ENCODE data around the gene BTBD8.
A peak's percentile ranks its signal among the peaks of the same experiment; 100 is the strongest.

BTBD8 gene

GRCh38 chr1:92085727-92086126 is 5.6 kb downstream of the BTBD8 start:
- no peak overlapping the region for H3K4me3 ChIP-seq (ENCODE audit: low read length)
- no peak for DNase-seq (ENCODE audit: low read depth, low spot score)

DNA sequence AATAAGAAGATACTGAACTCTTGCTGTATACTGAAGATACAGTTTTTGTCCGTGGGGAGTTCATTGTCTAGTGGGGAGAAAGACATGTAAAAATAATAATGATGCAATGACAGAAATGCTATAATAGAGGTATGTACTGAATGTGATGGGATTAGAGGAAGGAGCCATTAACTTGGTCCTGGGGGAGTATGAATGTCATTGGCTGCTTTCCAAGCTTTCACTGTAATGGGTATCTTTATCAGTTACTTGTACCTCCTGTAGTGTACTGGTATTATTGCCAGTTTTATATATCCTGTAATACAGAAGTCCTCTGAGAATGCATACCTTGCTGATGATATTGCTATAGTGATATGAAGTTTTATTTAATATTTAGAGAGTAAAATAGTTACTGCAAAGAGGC is 7.4 kb downstream of the BTBD8 start:
- DNase-seq (ENCODE audit: low read depth, low spot score): no peak
- no peak overlapping the region for H3K4me3 ChIP-seq (ENCODE audit: low read length)

DNA sequence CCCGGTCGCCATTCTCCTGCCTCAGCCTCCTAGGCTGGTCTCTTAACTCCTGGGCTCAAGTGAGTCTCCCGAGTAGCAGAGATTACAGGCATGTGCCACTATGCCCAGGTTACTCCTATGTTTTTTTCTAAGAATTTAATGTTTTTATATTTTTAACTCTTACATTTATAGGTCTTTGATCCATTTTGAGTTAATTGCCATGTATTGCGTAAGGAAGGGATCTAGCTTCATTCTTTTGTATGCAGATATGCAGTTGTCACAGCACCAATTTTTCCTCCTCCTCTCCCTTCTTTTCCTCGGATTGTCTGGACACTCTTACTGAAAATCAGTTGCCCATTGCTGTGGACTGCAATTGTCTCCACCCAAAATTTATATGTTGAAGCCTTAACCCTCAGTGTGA is 11.5 kb downstream of the BTBD8 start:
- H3K4me3 ChIP-seq (ENCODE audit: low read length): no peak overlapping the region
- no peak for DNase-seq (ENCODE audit: low read depth, low spot score)

DNA sequence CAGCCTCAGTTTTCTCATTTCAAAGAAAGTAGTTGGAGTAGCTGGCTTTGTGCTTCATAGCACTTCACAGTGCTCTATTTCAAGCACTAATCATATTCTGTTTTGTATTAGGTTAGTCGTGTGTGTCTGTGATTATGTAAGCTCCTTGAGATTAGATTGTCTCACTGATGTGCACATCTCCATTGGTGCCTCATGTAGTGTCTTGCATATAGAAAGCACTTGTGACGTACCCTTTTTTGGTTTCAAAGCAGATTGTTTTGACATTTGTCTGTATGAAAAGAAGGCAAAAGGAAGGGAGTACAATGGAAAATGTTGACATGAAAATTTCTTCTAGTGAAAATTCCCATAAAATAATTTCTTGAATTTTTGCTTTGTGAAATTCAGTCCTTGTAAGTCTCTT is 13.9 kb downstream of the BTBD8 start:
- no peak for DNase-seq (ENCODE audit: low read depth, low spot score)
- no peak overlapping the region for H3K4me3 ChIP-seq (ENCODE audit: low read length)

DNA sequence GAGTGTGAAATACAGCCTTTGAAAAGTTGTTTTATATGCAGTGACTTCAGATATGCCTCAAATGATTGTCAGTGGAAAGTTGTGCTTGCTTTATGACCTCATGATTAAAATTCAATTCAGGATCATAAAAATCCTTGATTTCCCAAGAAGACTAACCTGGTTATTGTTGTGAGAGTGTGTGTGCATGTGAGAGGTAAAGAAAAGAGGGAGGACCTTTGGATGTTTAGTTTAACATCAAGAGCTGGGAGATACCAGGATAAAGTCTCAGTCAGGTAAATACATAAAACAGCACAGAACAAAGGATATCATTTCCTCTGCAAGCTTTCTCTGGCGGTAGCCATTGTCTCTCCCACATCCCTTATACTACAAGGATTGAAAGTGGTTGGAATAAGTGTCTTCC is 14.4 kb downstream of the BTBD8 start:
- no peak overlapping the region for H3K4me3 ChIP-seq (ENCODE audit: low read length)

DNA sequence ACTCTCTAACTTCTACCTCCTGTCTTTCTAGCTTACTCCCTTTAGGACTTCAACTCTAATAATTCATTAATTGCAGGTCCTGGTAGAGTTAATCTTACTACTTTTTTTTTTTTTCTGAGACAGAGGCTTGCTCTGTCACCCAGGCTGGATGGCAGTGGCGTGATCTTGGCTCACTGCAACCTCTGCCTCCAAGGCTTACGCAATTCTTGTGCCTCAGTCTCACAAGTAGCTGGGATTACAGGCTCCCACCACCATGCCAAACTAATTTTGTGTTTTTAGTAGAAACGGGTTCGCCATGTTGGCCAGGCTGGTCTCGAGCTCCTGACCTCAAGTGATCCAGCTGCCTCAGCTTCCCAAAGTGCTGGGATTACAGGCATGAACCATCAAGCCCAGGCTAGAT is 15.7 kb downstream of the BTBD8 start:
- DNase-seq (ENCODE audit: low read depth, low spot score): no peak
- H3K4me3 ChIP-seq (ENCODE audit: low read length): no peak overlapping the region

More for the DNA sequence above, 14.4 kb downstream of the BTBD8 start:
- DNase-seq (ENCODE audit: low read depth, low spot score): no peak

DNA sequence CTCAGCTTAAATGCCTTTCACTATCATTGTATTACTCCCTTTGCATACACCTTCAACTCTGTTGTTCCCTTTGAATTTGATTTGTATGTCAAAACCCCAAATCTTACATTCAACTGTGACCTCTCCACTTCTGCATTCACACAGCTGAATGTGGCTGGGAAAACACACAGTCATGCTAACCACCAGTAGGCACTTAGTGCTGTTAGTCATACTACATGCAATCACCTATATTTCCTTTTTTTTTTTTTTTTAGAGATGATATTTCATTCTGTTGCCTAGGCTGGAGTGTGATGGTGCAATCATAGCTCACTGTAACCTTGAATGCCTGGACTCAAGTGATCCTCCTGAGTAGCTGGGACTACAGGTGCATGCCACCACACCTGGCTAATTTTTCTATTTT is 16.2 kb downstream of the BTBD8 start:
- no peak for DNase-seq (ENCODE audit: low read depth, low spot score)

GRCh38 chr1:92105546-92106081 is 25.5 kb downstream of the BTBD8 start:
- DNase-seq (ENCODE audit: low read depth, low spot score): no peak

More for the DNA sequence above, 16.2 kb downstream of the BTBD8 start:
- H3K4me3 ChIP-seq (ENCODE audit: low read length): no peak overlapping the region

GRCh38 chr1:92108631-92109030 is 28.5 kb downstream of the BTBD8 start:
- no peak overlapping the region for H3K4me3 ChIP-seq (ENCODE audit: low read length)
- no peak for DNase-seq (ENCODE audit: low read depth, low spot score)

More at GRCh38 chr1:92105546-92106081, 25.5 kb downstream of the BTBD8 start:
- H3K4me3 ChIP-seq (ENCODE audit: low read length): no peak overlapping the region

GRCh38 chr1:92117526-92117925 is 37.4 kb downstream of the BTBD8 start:
- peak; percentile 10 for DNase-seq (ENCODE audit: low read depth, low spot score)
- no peak overlapping the region for H3K4me3 ChIP-seq (ENCODE audit: low read length)

DNA sequence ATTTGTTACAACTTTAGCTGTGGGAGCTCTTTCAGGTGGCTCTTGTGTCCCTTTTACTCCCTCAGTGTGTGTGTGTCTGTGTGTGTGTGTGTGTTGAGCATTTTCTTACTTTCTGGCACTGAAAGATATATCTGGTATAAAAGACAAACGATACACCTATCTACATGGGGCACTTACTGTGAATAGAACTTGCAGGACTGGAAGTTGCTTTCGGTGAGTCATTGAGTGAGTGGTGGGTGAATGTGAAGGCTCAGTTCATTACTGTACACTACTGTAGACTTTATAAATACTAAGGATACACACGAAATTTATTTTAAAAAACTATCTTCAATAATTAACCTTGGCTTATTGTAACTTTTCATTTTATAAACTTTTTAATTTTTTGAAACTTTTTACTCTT is 38.7 kb downstream of the BTBD8 start:
- no peak overlapping the region for H3K4me3 ChIP-seq (ENCODE audit: low read length)
- DNase-seq (ENCODE audit: low read depth, low spot score): no peak

DNA sequence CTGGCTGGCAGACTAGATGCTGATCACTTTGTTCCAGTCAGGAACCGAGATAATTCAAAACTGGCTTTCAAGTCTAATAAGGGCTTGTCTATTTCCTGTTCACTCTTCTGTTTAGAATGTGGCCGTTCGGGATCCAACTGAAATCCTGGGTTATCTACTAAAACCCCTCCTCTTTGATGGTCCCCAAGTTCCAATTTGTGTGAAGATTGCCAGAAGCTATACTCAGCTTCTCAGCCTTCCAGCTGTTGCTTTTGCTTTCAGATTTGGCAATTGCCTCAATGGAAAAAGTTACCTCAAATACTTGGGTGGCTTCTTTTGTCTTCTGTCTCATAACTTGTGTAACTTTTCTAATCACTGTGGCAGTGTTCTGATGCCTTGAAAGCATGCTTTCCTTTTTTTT is 43.7 kb downstream of the BTBD8 start:
- no peak overlapping the region; the same call in 1 of the 2 replicates for H3K4me3 ChIP-seq (ENCODE audit: low read length)
- DNase-seq (ENCODE audit: low read depth, low spot score): peak; percentile 12

- no peak overlapping the region for H3K4me3 ChIP-seq (ENCODE audit: low read length)
- DNase-seq (ENCODE audit: low read depth, low spot score): no peak
These were observed 45.1 kb downstream of the BTBD8 start for GRCh38 chr1:92125204-92125603.

DNA sequence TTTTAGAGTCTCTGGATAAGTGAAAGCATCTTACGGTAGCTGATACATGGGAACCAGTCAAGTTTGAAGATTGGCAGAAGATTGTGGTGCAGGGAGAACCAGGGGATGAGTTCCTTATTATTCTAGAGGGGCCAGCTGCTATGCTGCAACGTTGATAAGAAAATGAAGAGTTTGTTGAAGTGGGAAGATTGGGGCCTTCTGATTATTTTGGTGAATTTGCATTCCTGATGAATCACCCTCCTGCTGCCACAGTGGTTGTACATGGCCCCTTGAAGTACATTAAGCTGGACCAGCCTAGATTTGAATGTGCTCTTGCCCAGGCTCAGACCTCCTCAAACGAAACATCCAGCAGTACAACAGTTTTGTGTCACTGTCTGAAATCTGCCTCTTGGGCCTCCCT is 45.9 kb downstream of the BTBD8 start:
- no peak for DNase-seq (ENCODE audit: low read depth, low spot score)
- no peak overlapping the region for H3K4me3 ChIP-seq (ENCODE audit: low read length)

DNA sequence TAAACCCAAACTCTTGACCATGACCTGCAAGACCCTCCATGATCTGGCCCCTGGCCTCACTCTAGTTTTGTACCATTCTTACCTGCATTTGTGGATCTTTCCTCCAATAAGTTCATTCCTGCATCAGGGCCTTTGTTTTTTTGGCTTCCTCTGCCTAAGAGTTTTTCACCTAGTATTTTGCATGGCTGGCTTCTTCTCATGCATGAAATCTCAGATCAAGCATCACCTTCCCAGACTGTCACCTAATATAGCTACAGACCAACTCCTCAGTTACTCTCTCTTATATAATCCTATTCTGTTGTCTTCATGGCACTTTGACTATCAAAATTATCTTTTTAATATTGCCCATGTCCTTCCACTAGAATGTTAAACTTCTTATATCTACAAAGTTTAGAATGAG is 54.2 kb downstream of the BTBD8 start:
- no peak for DNase-seq (ENCODE audit: low read depth, low spot score)
- H3K4me3 ChIP-seq (ENCODE audit: low read length): no peak overlapping the region

DNA sequence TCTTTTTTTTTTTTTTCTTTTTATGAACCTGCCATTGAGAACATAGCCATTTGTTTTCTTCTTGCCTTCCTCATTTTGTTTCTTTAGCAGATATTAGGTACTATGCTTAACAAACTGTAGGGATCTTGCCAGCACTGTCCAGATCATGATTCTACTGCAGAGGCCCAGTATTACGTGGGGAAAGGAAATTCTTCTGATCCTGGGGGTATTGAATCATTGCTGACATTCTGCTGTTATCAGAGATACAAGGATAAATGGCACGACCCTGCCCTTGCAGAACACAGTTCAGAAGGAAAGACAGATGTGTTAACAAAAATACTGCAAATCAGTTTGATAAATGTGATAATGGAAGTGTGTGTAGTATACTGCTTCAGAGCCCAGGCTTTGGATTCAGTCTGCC is 56.2 kb downstream of the BTBD8 start:
- no peak overlapping the region for H3K4me3 ChIP-seq (ENCODE audit: low read length)
- DNase-seq (ENCODE audit: low read depth, low spot score): no peak

DNA sequence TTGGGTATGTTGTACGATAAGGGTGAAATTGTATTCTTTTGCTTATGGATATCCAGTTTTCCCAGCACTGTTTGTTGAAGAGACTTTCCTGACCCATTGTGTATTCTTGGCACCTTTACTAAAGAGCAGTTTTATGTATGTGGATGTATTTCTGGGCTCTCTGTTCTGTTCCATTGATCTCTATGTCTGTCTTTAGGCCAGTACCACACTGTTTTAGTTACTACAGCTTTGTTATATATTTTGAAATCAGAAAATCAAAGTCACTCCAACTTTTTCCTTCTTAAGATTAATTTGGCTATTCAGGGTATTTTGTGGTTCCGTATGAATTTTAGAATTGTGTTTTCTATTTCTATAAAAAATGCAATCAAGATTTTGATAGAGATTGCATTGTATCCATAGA is 74.8 kb downstream of the BTBD8 start:
- H3K4me3 ChIP-seq (ENCODE audit: low read length): no peak overlapping the region
- DNase-seq (ENCODE audit: low read depth, low spot score): no peak

DNA sequence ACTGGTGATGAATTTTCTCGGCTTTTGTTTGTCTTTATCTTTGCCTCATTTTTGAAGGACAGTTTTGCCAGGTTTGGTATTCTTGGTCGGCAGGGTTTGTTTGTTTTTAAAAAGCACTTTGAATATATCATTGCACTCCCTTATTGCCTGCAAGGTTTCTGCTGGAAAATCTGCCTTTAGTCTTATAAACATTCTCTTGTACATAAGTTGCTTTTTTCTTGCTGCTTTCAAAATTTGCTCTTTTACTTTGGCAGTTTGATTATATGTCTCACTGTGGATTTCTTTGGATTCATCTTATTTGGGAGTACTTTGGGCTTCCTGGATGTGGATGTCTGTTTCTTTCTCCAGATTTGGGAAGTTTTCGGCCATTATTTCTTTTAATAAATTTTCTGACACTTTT is 79.4 kb downstream of the BTBD8 start:
- DNase-seq (ENCODE audit: low read depth, low spot score): no peak
- no peak overlapping the region for H3K4me3 ChIP-seq (ENCODE audit: low read length)

- no peak overlapping the region for H3K4me3 ChIP-seq (ENCODE audit: low read length)
These were observed 85.2 kb downstream of the BTBD8 start for GRCh38 chr1:92165389-92165788.

GRCh38 chr1:92167151-92167550 is 87.0 kb downstream of the BTBD8 start:
- H3K4me3 ChIP-seq (ENCODE audit: low read length): no peak overlapping the region
- no peak for DNase-seq (ENCODE audit: low read depth, low spot score)

More at GRCh38 chr1:92165389-92165788, 85.2 kb downstream of the BTBD8 start:
- DNase-seq (ENCODE audit: low read depth, low spot score): no peak

GRCh38 chr1:92168657-92169056 is 88.5 kb downstream of the BTBD8 start:
- no peak overlapping the region for H3K4me3 ChIP-seq (ENCODE audit: low read length)

More at GRCh38 chr1:92168657-92169056, 88.5 kb downstream of the BTBD8 start:
- DNase-seq (ENCODE audit: low read depth, low spot score): no peak
